Measurements from ENCODE around the gene ZG16B.

The ZG16B gene, protein sequence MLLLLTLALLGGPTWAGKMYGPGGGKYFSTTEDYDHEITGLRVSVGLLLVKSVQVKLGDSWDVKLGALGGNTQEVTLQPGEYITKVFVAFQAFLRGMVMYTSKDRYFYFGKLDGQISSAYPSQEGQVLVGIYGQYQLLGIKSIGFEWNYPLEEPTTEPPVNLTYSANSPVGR

DNA sequence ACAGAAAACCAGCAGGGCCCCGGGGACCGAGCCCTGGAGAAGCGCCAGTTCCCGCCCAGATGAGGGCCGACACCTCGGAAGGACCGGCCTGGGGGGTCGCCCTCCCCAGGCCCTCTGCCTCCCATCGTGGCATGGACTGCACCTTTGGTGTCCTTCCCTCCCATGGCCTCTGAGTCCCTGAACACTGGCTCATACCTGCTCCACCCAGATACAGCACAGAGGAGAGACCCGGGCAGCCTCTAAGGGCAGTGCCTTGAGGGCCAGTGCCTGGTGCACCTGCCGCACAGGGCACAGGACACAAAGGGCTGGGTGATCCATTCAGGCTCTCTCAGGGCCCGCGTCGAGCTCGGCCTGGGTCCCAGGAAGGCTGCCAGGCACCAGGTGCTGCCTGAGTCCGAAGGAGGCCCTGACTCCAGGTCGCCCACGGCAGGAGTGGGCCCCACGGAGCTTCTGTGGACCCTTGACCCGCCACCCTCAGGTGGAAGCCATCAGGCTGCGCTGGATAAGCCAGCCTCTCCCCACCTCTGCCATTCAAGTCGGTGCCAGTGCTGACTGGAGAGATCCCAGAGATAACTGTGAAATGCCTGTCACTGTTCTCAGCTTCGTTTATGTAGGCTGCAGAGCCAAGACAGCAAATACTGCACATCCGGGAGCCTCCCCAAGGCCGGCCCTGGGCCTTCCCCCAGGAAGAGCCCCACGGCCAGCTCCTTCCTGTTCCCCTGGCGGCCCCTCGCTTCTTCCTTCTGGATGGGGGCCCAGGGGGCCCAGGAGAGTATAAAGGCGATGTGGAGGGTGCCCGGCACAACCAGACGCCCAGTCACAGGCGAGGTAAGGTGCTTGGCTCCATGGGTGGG, at the start of gene ZG16B:
Gene ZG16B, plus strand, starts transcription at position 803 of the 854 bp plus-strand sequence. CDS start 139 bp downstream, outside the sequence.
- no peak for DNase-seq

DNA sequence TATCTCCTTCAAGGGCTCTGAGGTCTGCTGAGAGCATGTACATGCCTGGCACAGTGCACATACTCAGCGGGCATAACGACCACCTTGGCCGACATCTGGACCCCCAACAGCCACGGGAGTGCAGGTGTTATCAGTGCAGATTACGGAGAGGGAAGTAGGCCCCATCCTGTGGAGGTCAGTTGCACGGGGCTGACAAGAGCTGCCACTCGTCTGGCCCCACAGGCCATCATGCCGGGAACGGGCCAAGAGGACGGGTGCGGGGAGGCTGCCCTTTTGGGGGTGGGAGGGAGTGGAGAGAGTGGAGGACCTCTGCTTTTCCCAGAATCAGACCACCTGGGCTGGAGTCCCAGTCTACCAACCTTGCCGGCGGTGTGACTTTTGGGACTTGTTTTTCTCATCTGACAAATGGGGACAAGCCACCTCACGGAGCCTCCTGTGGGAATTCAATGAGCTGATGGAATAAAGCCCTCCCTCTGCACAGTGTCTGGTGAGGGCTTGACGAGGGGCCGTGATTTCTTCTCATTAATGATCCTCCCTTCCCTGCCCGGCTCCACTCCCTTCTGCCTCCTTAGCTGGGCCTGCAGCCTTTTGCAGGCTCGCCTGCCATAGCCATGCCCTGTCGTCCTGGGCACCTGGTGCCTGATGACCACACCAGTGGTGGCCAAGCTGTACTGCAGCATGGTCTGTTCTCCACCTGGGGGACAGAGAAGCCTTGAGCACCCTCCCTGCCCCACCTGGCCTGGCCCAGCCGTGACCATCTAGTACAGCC, 47.3 kb upstream of the ZG16B start:
- no peak for DNase-seq

DNA sequence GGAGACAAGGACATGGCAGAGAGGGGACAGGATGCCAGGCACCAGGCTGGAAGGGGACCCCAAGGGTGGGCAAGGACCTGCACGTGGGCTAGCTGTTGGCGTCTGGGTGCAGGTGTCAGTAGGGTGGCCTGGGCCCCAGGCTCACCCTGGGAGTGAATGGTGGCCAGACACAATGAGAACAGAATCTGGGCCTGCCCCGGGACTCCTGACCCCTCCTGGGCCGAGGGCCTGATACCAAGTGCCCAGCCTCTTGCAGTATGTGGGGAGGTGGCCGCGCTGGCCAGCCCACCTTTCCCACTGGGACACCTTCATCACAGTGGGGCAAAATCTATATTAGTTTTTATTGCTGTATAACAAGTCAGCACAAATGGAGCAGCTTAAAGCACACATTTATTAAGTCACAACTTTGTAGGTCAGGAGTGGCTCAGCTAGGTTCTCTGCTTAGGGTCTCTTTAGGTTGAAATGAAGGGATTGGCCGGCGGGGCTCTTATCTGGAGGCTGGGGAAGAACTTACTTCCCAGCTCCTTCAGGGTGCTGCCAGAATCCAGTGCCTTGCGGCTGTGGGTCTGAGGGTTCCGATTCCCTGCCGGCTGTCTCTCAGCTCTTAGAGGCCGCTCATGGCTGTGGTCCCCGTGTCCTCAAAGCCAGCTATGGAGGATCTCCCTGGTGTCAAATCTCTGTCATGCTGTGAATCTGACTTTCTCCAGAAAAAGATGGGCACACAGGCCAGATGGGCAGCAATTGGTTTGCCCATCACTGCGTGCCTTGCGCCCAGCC, 46.3 kb upstream of the ZG16B start:
- no peak for DNase-seq

DNA sequence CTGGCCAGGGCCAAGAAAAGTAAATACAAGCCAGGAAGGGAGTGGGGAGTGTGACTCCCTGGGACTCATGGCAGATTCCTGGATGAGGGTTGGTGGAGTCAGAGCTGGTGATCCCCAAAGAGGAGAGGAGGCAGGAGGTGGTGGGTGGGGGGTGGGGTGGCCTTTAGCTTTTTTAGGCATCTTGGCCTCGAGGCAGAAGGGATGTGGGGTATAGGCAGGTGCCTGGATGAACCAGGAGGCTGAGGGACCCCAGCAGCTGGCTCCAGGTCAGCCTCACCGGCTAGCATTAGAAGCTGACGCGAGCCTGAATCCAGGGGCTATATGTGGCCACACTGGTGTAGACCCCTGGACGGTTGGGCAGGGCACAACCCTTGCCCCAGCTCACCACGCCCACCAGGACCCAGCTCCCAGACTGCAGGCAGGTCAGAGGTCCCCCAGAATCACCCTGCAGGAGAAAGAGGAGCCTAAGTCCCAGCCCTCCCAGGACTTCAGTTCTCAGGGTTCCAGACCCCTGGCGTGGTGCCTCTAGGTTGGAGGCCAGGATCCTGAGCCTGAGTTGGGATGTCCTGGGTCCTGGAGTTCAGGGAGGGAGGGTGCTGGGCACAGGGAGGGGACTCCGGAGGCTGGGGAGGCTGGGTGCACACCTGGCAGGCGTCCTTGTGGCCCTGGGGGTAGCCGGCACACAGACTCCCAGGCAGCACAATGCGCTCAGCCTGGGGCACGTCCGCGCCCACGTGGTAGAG, 45.6 kb upstream of the ZG16B start:
- no peak for DNase-seq

DNA sequence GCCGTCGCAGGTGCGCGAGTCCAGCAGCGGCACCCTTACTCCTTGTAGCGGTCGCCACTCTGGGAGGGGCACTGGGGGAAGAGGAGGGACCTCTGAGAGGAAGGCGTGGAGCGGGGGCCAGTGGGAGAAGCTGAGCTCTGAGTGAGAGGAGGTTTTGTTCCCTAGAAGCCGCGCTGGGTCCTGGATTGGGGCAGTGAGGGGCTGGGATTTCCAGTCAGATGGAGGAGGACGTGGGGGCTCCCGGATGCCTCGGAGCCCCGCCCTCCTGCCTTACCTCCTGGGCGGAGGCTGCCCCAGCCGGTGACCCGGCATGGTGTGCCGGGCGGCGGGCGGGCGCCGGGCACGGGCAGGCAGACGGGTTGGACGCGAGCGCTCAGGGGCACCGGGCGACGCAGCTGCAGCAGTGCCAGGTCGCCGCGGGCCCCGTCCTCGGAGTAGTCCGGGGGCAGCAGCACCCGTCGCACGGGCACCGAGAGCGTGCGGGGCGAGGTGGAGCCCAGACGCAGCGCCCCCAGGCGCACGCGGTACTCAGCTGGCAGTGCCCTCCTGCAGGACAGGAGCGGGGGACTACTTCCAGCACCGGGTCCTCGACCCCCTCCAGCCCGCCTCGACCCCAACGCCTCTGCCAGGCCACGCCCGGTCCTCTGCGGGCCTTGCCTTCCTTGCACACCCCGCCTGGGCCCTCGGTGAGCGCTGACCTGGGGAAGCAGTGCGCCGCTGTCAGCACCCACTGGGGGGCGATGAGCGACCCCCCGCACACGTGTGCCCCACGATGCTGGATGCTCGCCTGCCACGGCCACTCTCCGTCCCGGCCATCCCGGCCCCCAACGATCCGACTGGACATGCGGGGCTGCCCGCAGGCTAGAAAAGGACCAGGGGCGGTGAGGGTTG, 44.8 kb upstream of the ZG16B start:
- no peak for DNase-seq

DNA sequence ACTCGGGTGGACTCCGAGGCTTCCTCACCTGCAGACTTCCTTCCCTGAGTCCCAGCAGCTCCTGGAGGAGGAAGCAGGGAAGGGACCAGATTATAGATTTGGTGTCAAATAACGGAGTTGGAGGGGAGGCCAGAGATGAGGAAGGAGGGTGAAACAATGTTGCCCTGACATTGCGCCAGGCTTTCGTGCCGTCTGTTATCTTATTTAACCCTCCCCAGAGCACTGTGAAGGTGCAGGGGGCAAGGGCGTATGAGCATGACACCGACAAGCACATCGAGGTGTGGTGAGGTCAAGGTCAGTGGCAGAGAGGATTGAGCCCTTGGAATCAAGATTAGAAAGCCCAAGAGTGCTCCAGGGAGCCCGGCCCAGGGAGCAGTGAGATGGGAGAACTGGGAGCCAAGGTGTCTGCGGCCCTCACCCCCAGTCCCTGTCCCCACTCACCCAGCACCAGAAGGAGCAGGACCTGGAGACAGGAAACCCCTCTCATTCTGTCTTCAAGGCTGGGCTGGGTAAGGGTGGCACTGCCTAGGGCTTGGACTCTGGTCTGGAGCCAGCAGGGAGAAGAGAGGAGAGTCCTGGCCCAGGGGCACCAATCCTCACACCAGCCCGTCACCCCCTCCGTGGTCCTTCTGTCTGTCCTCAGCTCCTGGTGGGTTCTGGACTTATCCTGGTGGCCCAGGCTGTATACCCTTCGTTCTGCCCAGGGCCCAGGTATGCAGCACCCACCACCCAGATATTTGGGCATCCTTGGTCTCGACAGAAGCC, 43.9 kb upstream of the ZG16B start:
- no peak for DNase-seq

DNA sequence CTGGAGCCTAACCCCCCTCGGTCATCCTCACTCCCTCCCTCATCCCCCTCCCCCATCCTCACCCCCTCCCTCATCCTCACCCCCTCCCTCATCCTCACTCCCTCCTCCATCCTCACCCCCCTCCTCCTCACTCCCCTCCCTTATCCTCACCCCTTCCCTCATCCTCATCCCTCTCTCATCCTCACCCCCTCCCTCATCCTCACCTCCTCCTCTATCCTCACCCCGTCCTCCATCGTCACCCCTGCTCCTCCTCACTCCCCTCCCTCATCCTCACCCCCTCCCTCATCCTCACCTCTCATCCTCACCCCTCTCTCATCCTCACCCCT, 43.3 kb upstream of the ZG16B start:
- no peak for DNase-seq

DNA sequence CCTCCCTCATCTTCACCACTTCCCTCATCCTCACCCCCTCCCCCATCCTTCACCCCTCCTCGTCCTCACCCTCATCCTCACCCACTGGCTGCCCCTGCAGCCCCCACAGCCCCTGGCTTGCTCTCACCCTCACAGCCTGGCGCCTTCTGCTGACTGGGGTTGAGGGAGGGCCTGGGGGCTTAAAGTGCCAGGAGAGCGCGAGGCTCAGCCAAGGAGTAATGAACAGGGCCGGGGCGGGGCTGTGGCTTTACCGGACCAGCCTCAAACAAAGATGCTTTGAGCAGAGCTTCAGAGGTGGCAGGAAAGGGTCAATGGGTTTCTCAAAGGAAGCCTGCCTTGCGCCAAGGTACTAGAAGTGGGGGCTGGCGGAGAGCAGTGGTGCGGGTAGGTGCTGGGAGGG, 42.7 kb upstream of the ZG16B start, which contains the start of gene PRSS33:
Gene PRSS33, minus strand, starts transcription at position 155 of the 400 bp plus-strand sequence. CDS start 1,013 bp downstream, outside the sequence.
- no peak for DNase-seq

DNA sequence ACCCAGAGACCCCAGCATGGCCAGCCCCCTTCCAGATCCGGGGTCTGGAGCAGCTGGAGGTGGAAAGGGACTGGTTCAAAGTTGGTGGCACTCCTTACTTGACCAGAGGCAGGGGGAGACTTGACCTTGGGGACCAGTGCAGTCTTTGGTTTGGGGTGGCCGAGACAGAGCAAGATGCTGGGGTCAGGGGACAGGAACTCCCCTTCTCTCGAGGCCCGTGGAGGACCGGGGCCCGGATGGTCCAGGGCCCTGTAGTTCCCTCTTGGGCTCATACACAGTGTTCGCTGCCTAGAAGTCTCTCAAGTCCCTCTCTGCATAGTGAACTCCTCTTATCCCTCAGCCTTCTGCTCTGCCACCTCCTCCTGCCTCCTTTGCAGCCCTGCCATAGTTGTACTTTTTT, 42.1 kb upstream of the ZG16B start:
- no peak for DNase-seq

DNA sequence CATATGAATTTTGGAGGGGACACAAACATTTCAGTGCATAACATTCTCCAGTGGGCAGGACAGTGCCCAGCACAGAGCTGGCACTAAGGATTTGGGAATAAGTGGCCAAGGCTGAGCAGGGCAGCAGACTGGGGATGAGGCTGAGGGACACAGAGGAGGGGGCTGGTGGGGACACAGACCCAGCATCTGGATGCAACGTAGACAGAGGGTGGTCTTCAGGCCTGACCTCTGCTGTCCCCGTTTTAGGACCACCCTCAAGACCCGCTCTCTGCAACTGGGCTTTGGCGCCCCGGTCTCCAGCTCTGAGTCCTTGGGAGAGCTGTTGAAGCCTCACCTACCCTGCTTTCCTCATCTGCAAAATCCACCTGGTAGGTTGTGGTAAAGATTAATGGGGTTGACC, 39.5 kb upstream of the ZG16B start:
- no peak for DNase-seq

DNA sequence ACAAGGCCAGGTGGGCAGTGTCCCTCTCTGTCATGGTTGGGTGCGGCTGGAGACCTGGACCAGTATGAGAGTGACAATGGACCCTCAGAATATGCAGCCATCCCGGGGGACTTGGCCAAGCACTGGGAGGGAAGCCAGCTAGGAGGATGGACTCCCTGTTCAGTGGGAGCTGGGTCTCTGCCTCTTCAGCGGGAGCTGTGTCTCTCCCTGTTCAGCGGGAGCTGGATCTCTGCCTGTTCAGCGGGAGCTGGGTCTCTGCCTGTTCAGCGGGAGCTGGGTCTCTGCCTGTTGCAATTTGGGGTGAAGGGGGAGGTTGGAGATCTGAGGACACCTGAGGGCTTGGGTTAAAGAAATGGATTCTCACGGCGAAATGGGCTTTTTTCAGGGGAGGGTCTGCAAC, 38.9 kb upstream of the ZG16B start:
- DNase-seq, result no peak

DNA sequence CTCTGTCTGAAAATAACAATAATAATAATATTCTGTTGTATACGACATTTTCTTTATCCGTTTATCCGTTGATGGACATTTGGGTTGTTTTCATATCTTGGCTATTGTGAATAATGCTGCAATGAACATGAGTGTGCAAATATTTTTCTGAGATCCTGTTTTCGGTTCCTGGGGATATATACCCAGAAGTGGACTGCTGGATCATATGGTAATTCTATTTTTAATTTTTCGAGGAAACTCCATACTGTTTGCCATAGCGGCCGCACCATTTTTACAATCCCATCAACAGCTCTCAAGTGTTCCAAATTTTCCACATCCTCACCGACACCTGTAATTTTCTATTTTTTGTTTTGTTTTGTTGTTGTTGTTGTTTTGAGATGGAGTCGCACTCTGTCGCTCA, 37.2 kb upstream of the ZG16B start:
- DNase-seq, result no peak

DNA sequence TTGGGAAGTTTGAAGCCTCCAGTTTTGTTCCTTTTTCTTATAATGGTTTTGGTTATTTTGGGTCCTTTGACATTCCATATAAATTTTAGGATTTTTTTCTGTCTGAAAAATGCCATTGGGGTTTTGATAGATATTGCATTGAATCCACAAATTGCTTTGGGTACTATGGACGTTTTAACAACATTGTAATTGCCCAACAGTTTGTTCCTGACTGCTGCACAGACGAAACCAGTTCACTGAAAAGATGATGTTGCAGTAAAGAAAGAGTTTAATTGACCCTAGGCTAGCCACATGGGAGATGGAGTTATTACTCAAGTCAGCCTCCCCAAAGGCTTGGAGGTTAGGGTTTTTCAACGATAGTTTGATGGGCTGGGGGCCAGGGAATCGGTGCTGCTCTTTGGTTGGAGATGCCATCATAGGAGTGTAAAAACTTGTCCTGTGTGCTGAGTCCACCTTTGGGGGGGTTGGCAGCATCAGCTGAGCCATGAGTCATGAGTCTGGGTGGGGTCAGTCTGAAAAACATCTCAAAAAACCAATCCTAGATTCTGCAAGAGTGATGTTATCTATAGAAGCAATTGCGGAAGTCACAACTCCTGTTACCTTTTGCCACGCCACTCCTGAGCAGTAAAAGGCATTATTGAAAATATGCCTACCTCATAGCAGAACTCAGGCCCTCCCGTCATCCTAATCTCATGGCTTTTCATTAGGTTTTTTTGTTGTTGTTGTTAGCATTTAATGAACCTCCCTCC, 34.5 kb upstream of the ZG16B start:
- DNase-seq, result no peak

DNA sequence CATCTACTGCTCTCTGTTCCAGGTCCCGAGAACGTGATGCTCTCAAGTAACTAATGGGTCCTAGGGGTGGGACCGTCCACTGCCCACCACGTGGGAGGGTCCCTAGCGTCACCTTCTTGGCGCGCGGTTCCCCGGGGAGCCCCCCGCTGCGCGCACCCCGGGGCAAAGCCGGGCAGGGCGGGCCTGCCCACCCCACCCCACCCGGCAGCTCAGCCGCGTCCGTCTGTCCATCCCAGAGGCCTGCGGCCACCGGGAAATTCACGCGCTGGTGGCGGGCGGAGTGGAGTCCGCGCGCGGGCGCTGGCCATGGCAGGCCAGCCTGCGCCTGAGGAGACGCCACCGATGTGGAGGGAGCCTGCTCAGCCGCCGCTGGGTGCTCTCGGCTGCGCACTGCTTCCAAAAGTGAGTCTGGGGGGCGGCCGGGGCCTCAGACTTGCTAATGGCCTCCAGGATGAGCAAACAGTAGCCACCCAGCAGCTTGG, 31.3 kb upstream of the ZG16B start:
- DNase-seq, result no peak

DNA sequence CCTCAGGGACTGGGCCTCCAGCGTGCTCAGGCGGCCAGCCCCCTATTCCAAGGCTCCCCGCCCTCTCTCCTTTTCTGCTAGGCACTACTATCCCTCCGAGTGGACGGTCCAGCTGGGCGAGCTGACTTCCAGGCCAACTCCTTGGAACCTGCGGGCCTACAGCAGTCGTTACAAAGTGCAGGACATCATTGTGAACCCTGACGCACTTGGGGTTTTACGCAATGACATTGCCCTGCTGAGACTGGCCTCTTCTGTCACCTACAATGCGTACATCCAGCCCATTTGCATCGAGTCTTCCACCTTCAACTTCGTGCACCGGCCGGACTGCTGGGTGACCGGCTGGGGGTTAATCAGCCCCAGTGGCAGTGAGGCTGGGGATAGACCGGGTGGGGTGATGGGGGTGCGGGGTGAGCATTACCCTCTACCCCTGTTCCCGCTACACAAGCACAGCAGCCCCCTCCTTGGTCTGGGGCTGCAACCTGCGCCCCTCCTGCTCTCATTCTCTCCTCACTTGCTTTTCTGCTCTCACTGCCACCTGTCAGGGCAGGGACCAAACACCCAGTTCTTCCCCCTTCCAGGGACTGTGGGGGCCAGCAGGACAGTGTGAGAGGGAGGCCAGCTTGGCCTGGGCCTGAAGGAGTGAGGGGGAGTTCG, 30.8 kb upstream of the ZG16B start:
- DNase-seq, result no peak

DNA sequence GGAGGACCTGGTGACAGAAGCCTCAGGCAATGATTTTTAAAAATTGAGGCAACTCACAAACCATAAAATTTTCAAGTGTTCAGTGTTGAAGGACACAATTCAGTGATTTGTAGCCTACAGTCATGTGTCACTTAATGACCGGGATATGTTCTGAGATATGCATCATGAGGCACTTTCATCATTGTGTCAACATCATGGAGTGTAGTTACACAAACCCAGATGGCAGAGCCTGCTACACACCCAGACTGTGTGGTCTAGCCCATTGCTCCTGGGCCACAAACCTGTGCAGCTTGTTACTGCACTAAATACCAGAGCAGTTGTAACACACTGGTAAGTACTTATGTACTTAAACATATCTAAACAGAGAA, 30.3 kb upstream of the ZG16B start:
- DNase-seq, result no peak

DNA sequence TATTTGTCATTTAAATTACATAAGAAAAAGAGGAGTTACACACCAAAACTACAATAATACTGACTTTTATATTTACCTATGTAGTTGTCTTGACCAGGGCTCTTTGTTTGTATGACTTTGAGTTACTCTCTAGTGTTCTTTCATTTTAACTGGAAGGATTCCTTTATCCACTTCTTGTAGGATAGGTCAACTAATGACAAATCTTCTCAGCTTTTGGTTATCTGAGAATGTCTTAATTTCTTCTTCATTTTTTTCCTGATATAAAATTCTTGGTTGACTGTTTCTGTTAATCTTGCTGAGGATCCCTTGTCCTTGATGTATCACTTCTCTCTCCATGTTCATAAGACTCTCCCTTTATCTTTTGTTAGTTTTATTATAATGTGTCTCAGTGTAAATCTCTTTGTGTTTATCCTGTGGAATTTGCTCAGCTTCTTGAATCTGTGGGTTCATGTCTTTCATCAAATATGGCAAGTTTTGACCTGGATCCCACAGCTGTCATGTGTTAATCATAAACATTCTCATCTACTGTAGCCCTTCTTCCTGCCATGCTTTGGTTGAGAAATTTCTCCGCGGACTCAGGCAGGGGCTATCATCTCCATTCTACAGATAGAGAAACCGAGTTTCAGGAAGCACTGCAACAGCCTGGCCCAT, 26.4 kb upstream of the ZG16B start:
- DNase-seq, result no peak

DNA sequence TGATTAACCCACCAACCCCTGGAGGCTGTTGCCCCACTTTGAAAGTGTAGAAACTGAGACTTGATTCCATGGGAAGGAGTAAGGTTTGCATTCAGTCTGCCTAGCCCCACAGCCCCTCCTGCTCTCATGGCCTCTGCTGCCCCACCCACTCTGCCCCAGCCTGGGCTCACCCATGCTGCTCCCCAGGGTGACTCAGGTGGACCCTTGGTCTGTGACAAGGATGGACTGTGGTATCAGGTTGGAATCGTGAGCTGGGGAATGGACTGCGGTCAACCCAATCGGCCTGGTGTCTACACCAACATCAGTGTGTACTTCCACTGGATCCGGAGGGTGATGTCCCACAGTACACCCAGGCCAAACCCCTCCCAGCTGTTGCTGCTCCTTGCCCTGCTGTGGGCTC, 25.4 kb upstream of the ZG16B start:
- no peak for DNase-seq

DNA sequence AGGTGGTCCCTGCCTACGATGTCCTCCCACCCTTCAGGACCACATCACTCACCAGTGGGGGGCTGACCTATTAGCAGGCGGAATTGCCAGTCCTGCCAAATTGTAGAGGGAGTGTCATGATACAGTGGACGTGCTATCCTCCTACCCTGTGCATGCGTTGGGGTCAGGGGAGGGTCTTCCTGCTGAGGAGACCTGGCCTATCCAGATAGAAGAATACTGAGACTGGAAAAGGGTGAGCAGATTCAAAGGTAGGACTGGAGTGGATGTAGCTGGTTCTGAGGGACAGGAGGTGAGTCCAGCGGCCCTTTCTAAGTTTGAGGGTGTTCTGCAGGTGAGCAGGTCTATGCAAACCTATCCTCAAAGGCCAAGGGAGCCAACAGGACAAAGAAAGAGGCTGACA, 23.8 kb upstream of the ZG16B start:
- DNase-seq, result no peak
